Measurements from ENCODE around the gene ULK2. TPM values are rescaled to one million over a fixed set of nuclear protein-coding genes. Genes with fewer than 3 reads are reported as not detected.

The ULK2 gene
- total RNA-seq, 4 donors from 2014 or later: 24.0 to 32.8 (median 30.5) TPM

Small RNA genes within 50 kb of the gene (small RNA-seq; reads per million reads assigned to genes)
- gene AC015726.2: not detected

Other genes starting within 250 kb of the ULK2 start
- gene ALDH3A2, start 219.2 kb downstream of the ULK2 start, total RNA-seq: 100 to 1,000 TPM; 117 to 177 (median 133) TPM
- not detected for gene SLC47A2, start 151.4 kb downstream of the ULK2 start, total RNA-seq
- gene ALDH3A1, start 119.6 kb downstream of the ULK2 start, total RNA-seq: 1 to 10 TPM in 3 of 4 donors, not detected in 1; 1.1 to 3.4 (median 2.4) TPM
- gene AKAP10, start 109.9 kb upstream of the ULK2 start, total RNA-seq: 10 to 100 TPM; 24.5 to 46.6 (median 36.4) TPM
- 10 to 100 TPM; 44.5 to 87.9 (median 70.0) TPM for gene SPECC1, start 141.4 kb upstream of the ULK2 start, total RNA-seq